ENCODE results near the gene MFAP4. TPM values are rescaled to one million over a fixed set of nuclear protein-coding genes. Genes with fewer than 3 reads are reported as not detected.

Gene MFAP4
- total and polyA plus RNA-seq, 7 donors: 5.8 to 44.5 (median 8.9) TPM

GRCh38 chr17:19345067-19345460, 41.9 kb downstream of the MFAP4 start:
- Histone ChIP-seq H3K27me3 (ENCODE audit: insufficient read depth in 3 of 3, low read length in 2 of 3) (no peaks in the 10 kb centered on the region), H3K9me3 (no peaks in the 10 kb centered on the region), H3K27ac (no peak overlapping the region), H3K4me3 (no peak overlapping the region), H3K36me3 (ENCODE audit: insufficient read depth in 1 of 2, low read depth in 1 of 2) (no peaks in the 10 kb centered on the region), H3K4me1 (peaks cover 25% of the 10 kb centered on the region)
- TF ChIP-seq CTCF (IDR thresholded peaks at IDR 0.05): no peak
- DNase-seq: no peak
- WGBS, 3 donors: 86 to 91% (median 91%) methylated on average over 7 of the region's 7 CpGs
- no peak for ATAC-seq
- intact Hi-C loops (cut with DNase I): no loop called here

- DNase-seq (peak in 1 of 2 donors; percentile 56), ATAC-seq (no peak)
- H3K27ac ChIP-seq: no peak overlapping the region
- H3K4me3 ChIP-seq: no peak overlapping the region
- no peak for TF ChIP-seq CTCF (IDR thresholded peaks at IDR 0.05)
- H3K27me3 ChIP-seq (ENCODE audit: insufficient read depth in 3 of 3, low read length in 2 of 3): no peaks in the 10 kb centered on the region
- H3K4me1 ChIP-seq: peaks cover 25% of the 10 kb centered on the region
- intact Hi-C loops (cut with DNase I): no loop called here
- H3K36me3 ChIP-seq (ENCODE audit: insufficient read depth in 1 of 2, low read depth in 1 of 2): peaks cover 0 to 3% of the 10 kb centered on the region in 2 donors
- H3K9me3 ChIP-seq: no peaks in the 10 kb centered on the region
- 76 to 83% (median 77%) methylated on average over 36 to 40 of the region's 40 CpGs for WGBS, 3 donors
Observed at GRCh38 chr17:19344311-19345066, 42.5 kb downstream of the MFAP4 start.

- intact Hi-C loops (cut with DNase I): no loop called here
- no peak for ATAC-seq
- Histone ChIP-seq H3K27ac (no peak overlapping the region), H3K9me3 (no peaks in the 10 kb centered on the region), H3K36me3 (ENCODE audit: insufficient read depth in 1 of 2, low read depth in 1 of 2) (peaks cover 0 to 3% of the 10 kb centered on the region in 2 donors), H3K27me3 (ENCODE audit: insufficient read depth in 3 of 3, low read length in 2 of 3) (no peaks in the 10 kb centered on the region), H3K4me1 (peaks cover 25% of the 10 kb centered on the region), H3K4me3 (no peak overlapping the region)
- TF ChIP-seq CTCF (IDR thresholded peaks at IDR 0.05): no peak
- DNase-seq: peak in 1 of 2 donors; percentile 60
- WGBS, 3 donors: 71 to 83% (median 77%) methylated on average over 12 to 13 of the region's 13 CpGs
Observed at GRCh38 chr17:19343671-19344151, 43.3 kb downstream of the MFAP4 start.

- DNase-seq (peak in 1 of 2 donors; percentile 26), ATAC-seq (no peak)
- peaks cover 25% of the 10 kb centered on the region for H3K4me1 ChIP-seq
- H3K4me3 ChIP-seq: no peak overlapping the region
- TF ChIP-seq CTCF (IDR thresholded peaks at IDR 0.05): no peak
- H3K27me3 ChIP-seq (ENCODE audit: insufficient read depth in 3 of 3, low read length in 2 of 3): no peaks in the 10 kb centered on the region
- WGBS, 3 donors: 76 to 86% (median 84%) methylated on average over 6 to 7 of the region's 7 CpGs
- H3K27ac ChIP-seq: no peak overlapping the region
- H3K9me3 ChIP-seq: no peaks in the 10 kb centered on the region
- intact Hi-C loops (cut with DNase I): no loop called here
- H3K36me3 ChIP-seq (ENCODE audit: insufficient read depth in 1 of 2, low read depth in 1 of 2): peaks cover 0 to 3% of the 10 kb centered on the region in 2 donors
Observed at GRCh38 chr17:19343256-19343630, 43.7 kb downstream of the MFAP4 start.

Data from psoas muscle (tissue), 8 donors.